ENCODE measurements around the gene ZNF576.
A peak's percentile ranks its signal among the peaks of the same experiment; 100 is the strongest.
"Not testable (repeated sequence)": the region's sequence is repeated elsewhere in the genome, so short reads cannot be mapped to it uniquely, and the experiment has no call there.

Gene ZNF576

GRCh38 chr19:43595999-43596841 lies at the start of gene ZNF576, which contains the start of gene IRGQ:
Gene ZNF576 (plus strand): TSS chr19:43596595. CDS start chr19:43597109, 514 bp downstream.
Gene IRGQ (minus strand): TSS chr19:43596134. CDS start chr19:43595338, 796 bp downstream.
- peak; percentile 100 for DNase-seq (ENCODE audit: low read depth in 4 of 4, low spot score in 1 of 4)

GRCh38 chr19:43547926-43548325 lies 48.5 kb upstream of the ZNF576 start:
- DNase-seq (ENCODE audit: low read depth in 4 of 4, low spot score in 1 of 4) = not testable (repeated sequence)

GRCh38 chr19:43548706-43549105 lies 47.7 kb upstream of the ZNF576 start:
- DNase-seq (ENCODE audit: low read depth in 4 of 4, low spot score in 1 of 4) = no peak

- DNase-seq (ENCODE audit: low read depth in 4 of 4, low spot score in 1 of 4) = no peak
Measured at GRCh38 chr19:43551399-43552197, 44.8 kb upstream of the ZNF576 start.

GRCh38 chr19:43552198-43552450 lies 44.3 kb upstream of the ZNF576 start:
- DNase-seq (ENCODE audit: low read depth in 4 of 4, low spot score in 1 of 4) = no peak

- DNase-seq (ENCODE audit: low read depth in 4 of 4, low spot score in 1 of 4) = no peak
Measured at GRCh38 chr19:43552616-43553015, 43.8 kb upstream of the ZNF576 start.

- no peak for DNase-seq (ENCODE audit: low read depth in 4 of 4, low spot score in 1 of 4)
Measured at GRCh38 chr19:43553656-43554055, 42.7 kb upstream of the ZNF576 start.

GRCh38 chr19:43554317-43554895 lies 42.0 kb upstream of the ZNF576 start:
- DNase-seq (ENCODE audit: low read depth in 4 of 4, low spot score in 1 of 4) = no peak

GRCh38 chr19:43555185-43555770 lies 41.1 kb upstream of the ZNF576 start:
- DNase-seq (ENCODE audit: low read depth in 4 of 4, low spot score in 1 of 4) = peak; percentile 59 to 72 (median 70)

GRCh38 chr19:43560687-43561086 lies 35.7 kb upstream of the ZNF576 start:
- no peak for DNase-seq (ENCODE audit: low read depth in 4 of 4, low spot score in 1 of 4)

GRCh38 chr19:43561139-43561970 lies 35.0 kb upstream of the ZNF576 start:
- no peak for DNase-seq (ENCODE audit: low read depth in 4 of 4, low spot score in 1 of 4)

GRCh38 chr19:43562226-43562697 lies 34.1 kb upstream of the ZNF576 start:
- DNase-seq (ENCODE audit: low read depth in 4 of 4, low spot score in 1 of 4) = peak in 1 of 4 experiments; percentile 43

GRCh38 chr19:43562698-43563241 lies 33.6 kb upstream of the ZNF576 start:
- peak in 3 of 4 experiments; percentile 27 to 43 (median 39) for DNase-seq (ENCODE audit: low read depth in 4 of 4, low spot score in 1 of 4)

- no peak for DNase-seq (ENCODE audit: low read depth in 4 of 4, low spot score in 1 of 4)
Measured at GRCh38 chr19:43563816-43564457, 32.5 kb upstream of the ZNF576 start.

- DNase-seq (ENCODE audit: low read depth in 4 of 4, low spot score in 1 of 4) = no peak
Measured at GRCh38 chr19:43564800-43565199, 31.6 kb upstream of the ZNF576 start.

GRCh38 chr19:43569657-43570056 lies 26.7 kb upstream of the ZNF576 start:
- DNase-seq (ENCODE audit: low read depth in 4 of 4, low spot score in 1 of 4) = no peak

- no peak for DNase-seq (ENCODE audit: low read depth in 4 of 4, low spot score in 1 of 4)
Measured at GRCh38 chr19:43570174-43570791, 26.1 kb upstream of the ZNF576 start.

- no peak for DNase-seq (ENCODE audit: low read depth in 4 of 4, low spot score in 1 of 4)
Measured at GRCh38 chr19:43572171-43572588, 24.2 kb upstream of the ZNF576 start.
